ENCODE data around the gene DDA1.
A peak's percentile ranks its signal among the peaks of the same experiment; 100 is the strongest.

Gene DDA1

DNA sequence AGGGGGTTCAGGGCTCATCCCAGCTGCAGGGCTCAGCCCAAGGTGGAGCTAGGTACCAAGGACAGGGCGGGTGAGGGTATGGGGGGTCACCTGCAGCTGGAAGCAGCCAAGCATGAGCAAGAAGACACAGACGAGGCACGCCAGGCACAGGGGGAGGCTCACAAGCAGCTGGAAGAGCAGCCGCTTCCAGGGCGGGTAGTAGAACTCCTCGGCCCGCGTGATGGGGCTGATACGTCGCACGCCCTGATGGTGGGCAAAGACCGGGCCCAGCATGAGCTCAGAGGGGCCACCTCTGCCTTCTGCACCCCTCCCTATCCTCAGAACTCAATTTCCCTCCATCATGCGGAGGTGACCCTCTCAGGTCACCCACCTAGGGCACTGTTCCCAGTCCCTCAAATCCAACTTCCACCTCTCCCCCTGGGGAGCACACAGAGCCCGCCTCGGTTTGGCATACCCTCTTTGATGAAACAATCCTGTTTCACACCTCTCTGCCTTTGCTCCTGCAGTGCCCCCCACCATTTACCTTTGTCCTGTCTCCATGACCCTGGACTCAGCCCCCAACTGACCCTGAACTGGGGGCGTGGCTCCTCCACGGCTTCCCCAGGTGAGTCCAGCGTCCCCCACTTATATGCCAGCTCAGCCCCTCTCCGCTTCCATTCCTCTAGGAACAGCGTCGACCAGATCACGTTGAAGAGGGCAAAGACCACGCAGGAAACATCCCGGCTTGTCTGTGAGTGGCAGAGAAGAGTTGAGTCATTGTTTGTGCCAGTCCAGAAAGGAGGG lies 21.1 kb downstream of the DDA1 start:
- no peak for DNase-seq

DNA sequence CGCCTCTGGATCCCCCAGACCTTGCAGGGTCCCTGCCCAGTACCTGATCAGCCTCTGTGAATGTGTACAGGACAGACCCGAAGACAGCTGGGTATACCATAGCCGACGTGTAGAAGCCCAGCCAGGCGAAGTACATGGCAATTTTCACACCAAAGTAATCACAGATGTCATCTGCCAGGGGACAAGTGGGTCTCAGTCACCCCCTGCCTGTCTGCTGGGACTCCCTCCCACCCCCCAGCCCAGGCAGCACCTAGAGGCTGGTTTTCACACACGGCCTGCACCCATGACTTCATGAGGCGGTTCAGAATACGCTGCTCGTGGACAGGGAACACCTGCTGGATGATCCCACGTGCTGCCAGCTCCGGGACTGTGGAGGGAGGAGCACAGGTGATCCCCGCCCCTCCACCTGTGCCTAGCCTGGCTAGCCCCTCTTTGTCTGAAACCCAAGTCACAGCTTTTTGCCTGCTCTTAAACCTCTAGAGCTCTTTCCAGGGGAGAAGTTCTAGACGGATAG lies 21.7 kb downstream of the DDA1 start:
- no peak for DNase-seq

DNA sequence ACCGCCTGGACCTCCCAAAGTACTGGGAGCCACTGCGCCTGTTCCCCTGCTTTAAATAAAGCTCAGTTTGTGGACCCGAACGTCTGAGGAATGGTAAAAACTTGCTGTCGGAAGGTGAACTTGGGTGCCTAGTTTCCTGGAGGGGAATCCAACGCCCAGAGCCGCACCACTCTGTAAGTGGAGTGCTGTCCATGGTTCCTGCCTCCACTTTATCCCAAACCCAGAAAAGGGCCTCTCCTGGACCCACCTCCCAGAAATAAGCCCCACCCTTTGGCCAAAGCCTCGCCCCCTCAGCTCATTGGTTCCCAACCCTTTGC lies 23.0 kb downstream of the DDA1 start:
- no peak for DNase-seq

DNA sequence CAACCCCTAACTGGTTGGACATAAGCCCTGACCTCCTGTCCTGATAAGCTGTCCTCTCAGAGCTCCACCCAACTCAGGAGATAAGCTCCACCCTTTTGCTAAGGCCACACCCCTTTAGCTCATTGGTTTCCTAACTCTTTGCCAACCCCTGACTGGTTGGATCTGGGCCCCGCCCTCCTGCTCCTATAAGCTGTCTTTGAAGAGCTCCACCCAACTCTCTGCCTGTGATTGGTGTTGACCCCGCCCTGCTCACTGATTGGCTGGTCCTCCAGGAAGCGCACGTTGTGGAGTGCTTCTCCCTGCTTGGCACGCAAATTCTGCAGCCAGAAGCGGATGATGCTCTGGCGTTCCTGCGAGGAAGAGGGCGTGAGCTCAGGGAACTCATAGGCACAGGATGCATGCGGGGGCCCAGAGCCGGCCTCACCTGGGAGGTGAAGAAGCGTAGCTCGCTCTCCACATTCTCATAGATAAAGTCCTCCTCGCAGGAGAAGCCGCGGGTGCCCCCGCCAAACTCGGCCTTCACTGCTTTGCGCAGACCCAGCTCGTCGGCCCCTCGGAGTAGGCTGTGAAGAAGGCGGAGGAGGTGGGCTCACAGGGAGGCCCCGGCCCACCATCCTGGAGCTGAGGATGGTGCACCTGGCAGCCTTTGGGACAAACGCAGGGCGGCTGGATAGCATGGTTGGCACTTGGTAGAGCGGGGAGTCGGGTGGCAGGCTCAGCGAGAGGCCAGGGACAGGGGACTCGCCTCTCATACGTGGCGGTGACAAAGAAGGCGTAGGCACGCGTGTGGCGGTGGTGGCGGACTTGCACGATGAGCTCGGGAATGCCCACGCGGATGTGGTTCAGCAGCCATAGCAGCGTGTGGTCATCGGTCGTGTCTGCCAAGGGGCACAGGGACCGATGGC lies 23.6 kb downstream of the DDA1 start:
- no peak for DNase-seq

DNA sequence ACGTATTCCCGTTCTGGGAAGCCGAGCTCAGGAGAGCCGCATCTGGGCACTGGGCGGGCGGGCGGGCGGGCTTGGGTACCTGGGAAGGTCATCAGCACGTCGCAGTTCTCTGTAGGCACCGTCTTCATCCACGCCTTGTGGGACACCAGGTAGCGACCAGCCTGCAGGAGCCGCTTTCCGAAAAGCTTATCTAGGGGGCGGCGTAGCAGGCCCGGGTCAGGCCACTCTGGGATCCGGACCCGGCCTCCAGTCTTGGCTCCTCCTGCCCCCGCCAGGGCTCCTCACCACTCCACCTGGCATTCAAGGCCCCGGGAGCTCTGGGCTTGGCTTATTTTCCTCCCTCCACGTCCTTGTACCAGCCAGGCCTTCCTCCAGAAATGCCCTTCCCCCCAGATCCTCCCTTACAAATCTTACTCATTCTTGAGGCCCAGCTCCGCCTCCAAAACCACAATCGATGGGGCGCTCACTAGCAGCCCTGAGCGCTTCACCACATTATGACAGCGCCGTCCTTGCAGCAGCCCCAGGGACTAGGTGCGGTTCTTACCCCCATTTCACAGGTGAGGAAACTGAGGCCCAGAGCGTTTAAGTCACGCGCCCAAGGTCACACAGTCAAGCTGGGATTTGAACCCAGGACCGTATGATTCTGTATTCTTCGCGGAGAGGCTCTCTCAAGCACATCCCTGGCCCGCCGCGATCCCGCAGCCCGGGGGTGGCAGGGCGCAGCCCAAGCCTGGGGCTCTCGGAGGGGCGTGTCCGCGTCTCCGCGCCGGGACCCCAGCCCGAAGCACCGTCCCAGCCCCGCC lies 24.4 kb downstream of the DDA1 start:
- DNase-seq, result peak; percentile 70

DNA sequence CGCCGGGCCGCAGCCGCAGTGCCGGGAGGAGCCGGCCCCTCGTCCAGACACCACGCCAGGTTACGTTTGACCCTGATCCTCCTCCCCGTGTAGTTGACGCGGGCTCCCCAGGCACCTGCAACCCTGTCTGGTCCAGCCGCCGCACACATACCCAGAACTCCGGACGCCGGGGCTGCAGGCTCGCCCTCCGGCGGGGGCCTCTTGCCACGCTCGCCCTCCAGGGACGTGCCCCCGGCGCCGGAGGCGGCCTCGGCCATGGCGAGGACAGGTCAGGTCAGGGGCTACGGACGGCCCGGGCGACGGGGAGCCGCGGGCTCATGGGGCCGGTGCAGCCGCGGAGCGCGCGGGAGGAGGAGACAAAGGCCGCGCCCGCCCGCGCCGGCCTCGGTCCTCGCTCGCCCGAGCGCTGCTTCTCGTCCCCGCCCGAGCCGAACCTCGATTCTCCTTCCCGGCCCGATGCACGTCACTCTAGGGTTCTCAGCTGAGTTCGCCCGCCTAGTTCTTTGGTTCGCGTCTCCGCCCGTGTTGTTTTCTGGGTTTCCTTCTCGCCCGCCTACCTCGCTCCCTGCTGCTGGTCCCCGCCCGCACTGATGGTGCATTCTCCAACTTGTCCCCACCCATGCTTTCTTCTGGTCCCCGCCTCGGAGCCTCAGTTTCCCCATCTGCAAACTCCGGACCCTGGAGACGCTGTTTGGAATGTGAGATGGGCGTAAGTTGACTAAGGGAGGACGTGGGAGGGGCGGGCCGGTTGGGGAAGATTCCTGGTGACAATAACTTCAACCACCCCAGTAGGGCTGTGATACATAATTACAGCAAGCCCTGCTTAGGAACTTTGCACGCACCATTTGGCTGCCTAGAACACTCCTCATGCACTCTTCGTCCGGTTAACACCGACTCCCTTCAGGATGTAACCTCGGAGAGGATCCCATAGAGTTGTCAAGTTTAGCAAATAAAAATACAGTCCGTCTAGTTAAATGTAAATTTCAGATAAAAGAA lies 25.3 kb downstream of the DDA1 start, which contains the start of gene ANO8:
Gene ANO8, minus strand, starts transcription at position 442 of the 996 bp plus-strand sequence. Its CDS starts 185 bp downstream, at position 257.
- DNase-seq, result peak; percentile 94

DNA sequence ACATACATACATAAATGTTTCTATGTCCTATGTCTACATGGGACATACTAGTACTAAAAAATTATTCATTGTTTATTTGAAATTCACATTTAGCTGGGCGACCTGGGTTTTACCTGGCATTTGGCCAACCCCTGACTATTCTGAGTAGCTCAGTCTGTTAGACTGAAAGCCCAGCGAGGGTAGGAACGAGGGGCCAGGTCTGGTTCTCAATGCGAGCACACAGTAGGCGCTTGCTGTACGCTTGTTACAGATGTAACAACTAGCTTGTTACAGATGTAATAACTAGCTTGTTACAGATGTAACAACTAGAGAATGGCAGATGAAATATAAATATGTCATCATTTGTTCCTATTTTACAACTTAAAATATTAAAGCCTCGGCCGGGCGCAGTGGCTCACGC lies 26.2 kb downstream of the DDA1 start:
- DNase-seq, result no peak

DNA sequence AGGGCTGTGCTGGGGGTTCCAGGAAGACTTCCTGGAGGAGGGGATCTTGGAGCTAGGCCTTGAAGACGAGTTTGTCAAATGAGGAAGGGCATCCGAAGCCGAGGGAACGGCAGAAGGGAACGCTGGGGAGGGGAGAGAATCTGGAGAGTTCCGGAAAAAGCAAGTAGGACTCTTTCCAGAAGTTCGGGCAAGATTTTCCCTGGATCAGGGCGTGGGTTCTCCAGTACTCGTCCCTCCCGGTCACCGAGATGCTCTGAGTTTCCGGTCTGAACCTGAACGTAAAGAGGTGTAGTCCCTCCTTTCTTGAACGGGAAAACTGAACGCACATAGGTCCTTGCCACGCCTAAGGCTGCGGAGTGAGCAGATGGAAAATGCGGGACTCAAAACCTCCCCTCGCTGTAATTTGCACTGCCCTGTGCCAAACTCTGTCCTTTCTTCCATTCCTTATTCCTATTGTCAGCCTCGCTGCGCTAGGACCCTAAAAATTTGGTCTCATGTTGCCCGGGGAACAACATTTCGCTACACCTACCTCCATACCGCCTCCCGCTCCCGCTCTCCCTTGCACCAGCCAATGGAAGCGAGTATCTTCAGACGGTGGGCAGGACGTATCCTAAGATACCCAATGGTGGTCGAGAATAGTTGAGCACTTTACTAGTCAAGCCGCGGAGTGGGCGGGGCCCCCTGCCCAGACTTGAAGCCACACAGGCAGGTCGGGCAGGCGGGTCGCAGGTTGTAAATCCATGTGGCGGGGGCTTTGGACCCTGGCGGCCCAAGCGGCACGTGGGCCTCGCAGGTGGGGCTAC lies 27.7 kb downstream of the DDA1 start, which contains the start of gene GTPBP3:
Gene GTPBP3, plus strand, starts transcription at position 682 of the 803 bp plus-strand sequence. Its CDS starts 59 bp downstream, at position 741.
- peak; percentile 93 for DNase-seq

DNA sequence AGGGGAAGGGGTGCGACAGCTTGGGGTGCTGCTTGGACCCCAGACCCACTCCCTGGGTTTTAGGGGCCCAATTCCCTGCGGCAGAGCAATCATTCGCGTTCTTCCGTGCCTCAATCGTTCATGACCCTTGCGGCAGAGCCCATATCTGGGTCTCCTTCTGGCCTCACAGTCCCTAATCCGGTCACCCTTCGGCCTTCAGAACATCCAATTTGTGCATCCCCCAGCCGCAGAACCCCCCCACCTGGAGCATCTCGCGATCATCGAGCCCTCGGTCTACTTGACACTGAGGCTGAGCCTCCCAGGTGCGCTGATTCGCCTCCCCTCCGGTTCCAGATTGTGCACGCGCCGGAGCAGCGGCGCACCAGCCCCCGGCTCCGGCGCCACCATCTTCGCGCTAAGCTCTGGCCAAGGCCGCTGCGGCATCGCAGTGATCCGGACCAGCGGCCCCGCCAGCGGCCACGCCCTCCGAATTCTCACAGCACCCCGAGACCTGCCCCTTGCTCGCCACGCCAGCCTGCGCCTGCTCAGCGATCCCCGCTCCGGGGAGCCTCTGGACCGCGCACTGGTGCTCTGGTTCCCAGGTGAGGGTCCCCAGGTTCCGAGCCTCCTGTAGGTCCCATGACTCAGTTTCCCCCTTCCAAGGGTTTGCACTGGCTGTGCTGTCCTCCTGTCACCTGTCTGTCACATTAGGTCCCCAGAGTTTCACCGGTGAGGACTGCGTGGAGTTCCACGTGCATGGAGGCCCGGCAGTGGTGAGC lies 28.5 kb downstream of the DDA1 start:
- no peak for DNase-seq

DNA sequence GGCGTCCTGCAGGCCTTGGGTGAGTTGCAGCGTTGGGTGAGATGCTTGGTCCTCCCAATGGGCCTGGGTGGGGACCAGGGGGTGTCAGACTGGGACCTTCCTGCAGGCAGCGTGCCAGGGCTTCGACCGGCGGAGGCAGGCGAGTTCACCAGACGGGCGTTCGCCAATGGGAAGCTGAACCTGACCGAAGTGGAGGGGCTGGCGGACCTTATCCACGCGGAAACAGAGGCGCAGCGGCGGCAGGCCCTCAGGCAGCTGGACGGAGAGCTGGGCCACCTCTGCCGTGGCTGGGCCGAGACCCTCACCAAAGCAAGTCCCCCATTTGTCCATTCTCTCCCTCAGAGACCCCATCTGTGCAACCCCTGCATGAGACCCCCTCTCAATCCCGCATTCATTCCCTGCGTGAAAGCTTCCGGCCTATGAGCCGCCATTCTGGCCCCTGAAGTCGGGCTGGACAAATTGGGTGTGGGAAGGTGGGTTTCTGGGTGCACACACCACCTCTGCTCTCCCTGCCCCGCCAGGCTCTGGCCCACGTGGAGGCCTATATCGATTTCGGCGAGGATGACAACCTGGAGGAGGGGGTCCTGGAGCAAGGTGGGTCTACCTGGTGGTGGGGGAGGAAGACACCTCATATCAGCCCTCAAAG lies 29.2 kb downstream of the DDA1 start:
- DNase-seq, result no peak

DNA sequence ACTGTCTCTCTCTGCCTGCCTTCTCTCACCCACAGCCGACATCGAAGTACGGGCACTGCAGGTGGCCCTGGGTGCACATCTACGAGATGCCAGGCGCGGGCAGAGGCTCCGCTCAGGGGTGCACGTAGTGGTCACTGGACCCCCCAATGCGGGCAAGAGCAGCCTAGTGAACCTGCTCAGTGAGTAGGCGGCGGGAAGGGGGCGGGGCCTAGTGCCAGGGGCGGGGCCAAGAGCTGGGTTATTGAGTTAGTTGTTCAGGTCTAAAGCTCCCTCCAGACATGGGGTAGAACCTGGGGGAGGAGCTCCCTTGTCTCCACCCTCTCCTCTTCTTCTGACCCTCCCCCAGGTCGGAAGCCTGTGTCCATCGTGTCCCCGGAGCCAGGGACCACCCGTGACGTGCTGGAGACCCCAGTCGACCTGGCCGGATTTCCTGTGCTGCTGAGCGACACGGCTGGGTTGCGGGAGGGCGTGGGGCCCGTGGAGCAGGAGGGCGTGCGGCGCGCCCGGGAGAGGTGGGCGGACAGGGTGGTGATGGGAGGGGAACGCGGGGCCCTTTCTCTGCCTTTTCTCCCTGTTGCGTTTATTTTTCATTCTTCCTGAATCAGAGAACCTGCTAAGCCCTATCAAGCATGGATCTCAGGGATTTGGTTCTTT lies 29.9 kb downstream of the DDA1 start:
- DNase-seq, result peak; percentile 13

DNA sequence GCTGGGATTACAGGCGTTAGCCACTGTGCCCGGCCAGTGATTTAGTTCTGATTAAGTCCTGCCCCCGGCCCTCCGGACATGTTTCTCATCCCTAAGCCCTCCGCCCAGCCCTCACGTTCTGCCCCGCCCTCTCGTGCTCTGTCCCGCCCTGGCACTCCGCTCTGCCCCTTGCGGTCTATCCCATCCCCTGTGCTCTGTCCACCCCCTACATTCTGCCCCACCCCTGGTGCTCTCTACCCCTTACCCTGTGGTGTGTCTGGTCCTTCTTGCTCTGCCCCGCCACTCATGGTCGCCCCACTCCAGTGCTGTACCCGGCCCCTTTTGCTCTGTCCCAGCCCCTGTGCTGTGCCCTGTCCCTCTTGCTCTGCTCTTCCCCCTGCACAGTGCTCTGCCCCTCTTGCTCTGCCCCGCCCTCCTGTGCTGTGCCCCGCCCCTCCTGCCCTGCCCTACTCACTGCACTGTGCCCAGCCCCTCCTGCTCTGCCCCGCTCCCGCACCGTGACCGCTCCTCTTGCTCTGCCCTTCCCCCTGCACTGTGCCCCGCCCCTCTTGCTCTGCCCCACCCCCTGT lies 31.0 kb downstream of the DDA1 start:
- no peak for DNase-seq

DNA sequence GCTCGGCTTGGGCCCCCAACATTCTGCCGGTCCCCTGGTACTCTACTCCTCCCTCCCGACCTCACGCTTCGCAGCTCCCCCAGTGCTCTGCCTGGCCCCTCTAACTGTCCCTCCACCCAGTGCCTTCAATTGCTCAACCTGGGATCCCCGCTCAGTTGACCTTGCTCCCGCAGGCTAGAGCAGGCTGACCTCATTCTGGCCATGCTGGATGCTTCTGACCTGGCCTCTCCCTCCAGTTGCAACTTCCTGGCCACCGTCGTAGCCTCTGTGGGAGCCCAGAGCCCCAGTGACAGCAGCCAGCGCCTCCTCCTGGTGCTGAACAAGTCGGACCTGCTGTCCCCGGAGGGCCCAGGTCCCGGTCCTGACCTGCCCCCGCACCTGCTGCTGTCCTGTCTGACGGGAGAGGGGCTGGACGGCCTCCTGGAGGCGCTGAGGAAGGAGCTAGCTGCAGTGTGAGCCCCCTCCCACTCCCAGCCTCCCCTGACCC lies 31.6 kb downstream of the DDA1 start:
- no peak for DNase-seq

DNA sequence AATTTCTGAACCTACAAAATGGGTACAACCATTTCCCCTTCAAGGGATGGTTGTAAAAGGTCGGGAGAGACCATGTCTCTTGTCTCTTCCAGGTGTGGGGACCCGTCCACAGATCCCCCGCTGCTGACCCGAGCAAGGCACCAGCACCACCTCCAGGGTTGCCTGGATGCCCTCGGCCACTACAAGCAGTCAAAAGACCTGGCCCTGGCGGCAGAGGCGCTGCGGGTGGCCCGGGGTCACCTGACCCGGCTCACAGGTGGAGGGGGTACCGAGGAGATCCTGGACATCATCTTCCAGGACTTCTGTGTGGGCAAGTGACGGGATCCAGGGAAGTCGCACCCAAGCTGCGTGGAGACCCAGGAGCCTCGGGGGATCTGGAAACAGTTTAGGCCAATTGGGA lies 32.0 kb downstream of the DDA1 start:
- no peak for DNase-seq

DNA sequence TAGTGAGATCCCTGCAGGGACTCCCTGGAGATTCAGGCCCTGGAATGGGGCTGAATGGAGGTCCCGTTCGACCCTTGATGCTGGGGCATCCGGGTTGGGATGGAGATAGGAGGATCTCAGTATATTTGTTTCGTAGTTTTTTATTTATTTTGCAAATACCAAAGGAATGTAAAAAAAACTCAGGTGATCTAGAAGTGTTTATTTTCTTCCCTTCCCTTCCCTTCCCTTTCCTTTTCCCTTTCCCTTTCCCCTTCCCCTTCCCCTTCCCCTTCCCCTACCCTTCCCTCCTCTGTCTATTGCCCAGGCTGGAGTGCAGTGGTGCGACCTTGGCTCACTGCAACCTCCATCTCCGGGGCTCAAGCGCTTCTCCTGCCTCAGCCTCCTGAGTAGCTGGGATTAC lies 32.5 kb downstream of the DDA1 start:
- no peak for DNase-seq

DNA sequence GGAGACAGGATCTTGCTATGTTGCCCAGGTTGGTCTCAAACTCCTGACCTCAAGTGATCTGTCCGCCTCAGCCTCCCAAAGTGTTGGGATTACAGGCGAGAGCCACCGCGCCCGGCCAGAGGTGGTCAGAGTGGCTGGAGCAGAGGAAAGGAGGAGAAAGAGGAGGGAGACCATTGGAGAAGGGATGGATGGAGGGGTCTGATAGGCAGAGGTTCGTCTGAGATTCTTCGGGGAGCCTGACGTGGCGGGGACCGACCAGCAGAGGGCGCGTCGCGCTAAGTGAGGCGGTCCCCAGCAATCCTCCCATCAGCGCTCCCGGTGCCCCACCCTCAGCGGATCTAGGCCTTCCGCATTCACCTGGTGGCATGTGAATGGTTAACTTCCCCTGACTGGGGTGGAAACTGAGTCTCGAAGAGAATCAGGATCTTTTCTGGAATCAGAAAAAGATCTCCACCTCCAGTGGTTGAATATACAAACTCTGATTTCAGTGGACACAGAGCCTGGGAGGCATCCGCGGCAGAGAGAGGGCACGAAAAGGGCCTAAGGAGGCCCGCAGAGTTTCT lies 36.8 kb downstream of the DDA1 start:
- peak; percentile 59 for DNase-seq

DNA sequence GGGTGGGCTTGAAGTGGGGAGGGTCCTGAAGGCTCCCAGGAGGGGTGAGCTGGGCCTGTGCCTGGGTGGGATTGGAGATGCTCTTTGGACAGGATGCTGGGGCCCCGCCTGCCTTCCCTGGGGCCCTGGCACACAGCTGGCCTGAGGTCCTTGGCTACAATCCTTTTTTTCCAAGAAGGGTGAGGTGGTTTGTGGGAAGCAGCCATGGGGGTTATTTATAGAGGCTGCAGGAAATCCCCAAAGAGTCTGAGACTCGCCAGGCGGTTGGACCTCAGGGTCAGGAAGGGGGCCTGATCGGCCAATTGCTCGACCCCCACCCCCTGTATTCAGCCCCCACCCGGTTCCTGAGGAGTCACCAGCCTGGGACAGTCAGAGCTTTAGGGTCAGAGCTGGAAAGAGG lies 38.0 kb downstream of the DDA1 start:
- DNase-seq, result no peak

DNA sequence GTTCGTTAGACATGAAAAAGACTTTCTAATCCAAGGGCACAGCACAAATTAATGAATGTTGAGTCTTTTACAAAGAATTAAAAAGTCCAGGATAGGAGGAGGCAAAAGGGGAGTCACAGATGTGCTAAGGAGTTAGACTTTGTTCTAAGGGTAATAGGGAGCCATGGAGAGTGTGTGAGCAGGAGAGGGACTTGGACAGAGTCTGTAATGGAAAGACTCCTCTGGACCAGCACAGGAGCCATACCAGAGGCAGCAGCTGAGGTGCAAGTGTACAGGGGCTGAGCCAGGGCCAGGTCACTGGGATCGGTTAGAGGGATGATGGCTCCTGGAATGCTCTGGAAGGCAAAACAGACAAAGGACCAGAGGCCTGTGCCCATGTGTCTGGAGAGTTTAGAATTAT lies 38.5 kb downstream of the DDA1 start:
- DNase-seq, result no peak

All from activated effector memory CD4-positive, alpha-beta T cell treated with Interleukin-2 at 50 U/mL for 16 hours (primary cell).